ENCODE measurements around the gene NETO2. TPM values are rescaled to one million over a fixed set of nuclear protein-coding genes. Genes with fewer than 3 reads are reported as not detected.

The NETO2 gene
- total RNA-seq, 1 donor from 2014 or later, result 18.7 TPM

GRCh38 chr16:47069313-47069712, 74.4 kb downstream of the NETO2 start:
- no peak for ATAC-seq
- no peak overlapping the region for H3K27ac ChIP-seq
- intact Hi-C loops (cut with DNase I), result no loop called here
- TF ChIP-seq CTCF (IDR thresholded peaks at IDR 0.05), result no peak
- DNase-seq, result no peak
- H3K27me3 ChIP-seq (ENCODE audit: low read depth), result no peaks in the 10 kb centered on the region
- H3K4me3 ChIP-seq, result no peak overlapping the region
- no peaks in the 10 kb centered on the region for H3K9me3 ChIP-seq
- H3K4me1 ChIP-seq, result no peaks in the 10 kb centered on the region
- no peaks in the 10 kb centered on the region for H3K36me3 ChIP-seq

GRCh38 chr16:47067203-47067602, 76.5 kb downstream of the NETO2 start:
- Histone ChIP-seq H3K9me3 (no peaks in the 10 kb centered on the region), H3K36me3 (no peaks in the 10 kb centered on the region), H3K27ac (no peak overlapping the region), H3K27me3 (ENCODE audit: low read depth) (no peaks in the 10 kb centered on the region), H3K4me1 (no peaks in the 10 kb centered on the region), H3K4me3 (no peak overlapping the region)
- no peak for ATAC-seq
- intact Hi-C loops (cut with DNase I), result no loop called here
- TF ChIP-seq CTCF (IDR thresholded peaks at IDR 0.05), result no peak
- DNase-seq, result no peak

GRCh38 chr16:47065766-47066688, 77.7 kb downstream of the NETO2 start:
- H3K4me3 ChIP-seq, result no peak overlapping the region
- H3K27ac ChIP-seq, result no peak overlapping the region
- no peaks in the 10 kb centered on the region for H3K9me3 ChIP-seq
- H3K4me1 ChIP-seq, result no peaks in the 10 kb centered on the region
- no peak for TF ChIP-seq CTCF (IDR thresholded peaks at IDR 0.05)
- DNase-seq (no peak), ATAC-seq (no peak)
- H3K36me3 ChIP-seq, result no peaks in the 10 kb centered on the region
- intact Hi-C loops (cut with DNase I), result no loop called here
- H3K27me3 ChIP-seq (ENCODE audit: low read depth), result no peaks in the 10 kb centered on the region

- no peak for DNase-seq
- Histone ChIP-seq H3K4me1 (no peaks in the 10 kb centered on the region), H3K27me3 (ENCODE audit: low read depth) (no peaks in the 10 kb centered on the region), H3K27ac (no peak overlapping the region), H3K36me3 (no peaks in the 10 kb centered on the region), H3K9me3 (no peaks in the 10 kb centered on the region), H3K4me3 (no peak overlapping the region)
- intact Hi-C loops (cut with DNase I), result no loop called here
- no peak for TF ChIP-seq CTCF (IDR thresholded peaks at IDR 0.05)
- ATAC-seq, result no peak
Observed at GRCh38 chr16:47064775-47065174, 79.0 kb downstream of the NETO2 start.

- no peak for DNase-seq
- no peaks in the 10 kb centered on the region for H3K36me3 ChIP-seq
- no peaks in the 10 kb centered on the region for H3K9me3 ChIP-seq
- TF ChIP-seq CTCF (IDR thresholded peaks at IDR 0.05), result no peak
- ATAC-seq, result no peak
- intact Hi-C loops (cut with DNase I), result no loop called here
- no peaks in the 10 kb centered on the region for H3K4me1 ChIP-seq
- H3K4me3 ChIP-seq, result no peak overlapping the region
- no peaks in the 10 kb centered on the region for H3K27me3 ChIP-seq (ENCODE audit: low read depth)
- no peak overlapping the region for H3K27ac ChIP-seq
Observed at GRCh38 chr16:47063011-47063724, 80.6 kb downstream of the NETO2 start.

Measured in lower lobe of right lung (tissue), 2 donors.